Hepatocyte (in vitro differentiated cells): ENCODE measurements around the gene GGT6.

ENCODE experiments used
- CTCF ChIP-seq: fragments of 200-600 bp; sonication (generic); IDR thresholded peaks from 2 replicates; pipeline ENCODE4 v1.5.1; 2016; ENCODE audit warnings: antibody characterized with exemption, mild to moderate bottlenecking; ENCODE audit not compliant: poor library complexity
- EZH2 ChIP-seq: fragments of 200-600 bp; sonication (generic); IDR thresholded peaks from 2 replicates; pipeline ENCODE4 v1.6.1; 2016; ENCODE audit warnings: antibody characterized with exemption, mild to moderate bottlenecking, borderline replicate concordance
- EZH2phosphoT487 ChIP-seq: fragments of 200-600 bp; sonication (generic); IDR thresholded peaks from one replicate; pipeline ENCODE4 v1.6.1; 2018; ENCODE audit warnings: antibody characterized with exemption, mild to moderate bottlenecking, low read depth, moderate library complexity; ENCODE audit not compliant: unreplicated experiment, severe bottlenecking

DNA sequence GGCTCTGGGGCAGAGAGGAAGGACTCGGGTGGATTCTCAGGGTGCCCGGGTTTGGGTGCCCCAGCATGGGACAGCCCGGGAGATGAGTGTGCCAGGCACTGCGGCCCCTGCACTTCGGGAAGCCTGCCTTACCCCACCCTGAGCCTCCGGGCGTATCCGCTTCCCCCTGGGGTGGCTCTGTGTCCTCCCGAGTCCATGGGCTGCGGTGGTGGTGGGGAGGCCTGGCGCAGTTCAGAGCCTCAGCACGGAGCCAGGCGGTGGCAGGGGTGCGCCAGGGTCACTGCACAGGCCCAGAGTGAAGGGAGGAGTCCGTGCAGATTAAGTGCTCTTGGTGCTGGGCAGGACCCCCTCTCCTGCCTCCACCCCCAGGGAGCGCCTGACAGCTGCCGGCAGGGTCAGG lies 25.9 kb downstream of the GGT6 start:
- no peak for TF ChIP-seq CTCF
- TF ChIP-seq EZH2: no peak
- TF ChIP-seq EZH2phosphoT487: no peak
